ENCODE measurements around the gene TRIM71. TPM values are rescaled to one million over a fixed set of nuclear protein-coding genes. Genes with fewer than 3 reads are reported as not detected.

Gene TRIM71
- total RNA-seq, 1 experiment from 2014 or later: 0.17 TPM

DNA sequence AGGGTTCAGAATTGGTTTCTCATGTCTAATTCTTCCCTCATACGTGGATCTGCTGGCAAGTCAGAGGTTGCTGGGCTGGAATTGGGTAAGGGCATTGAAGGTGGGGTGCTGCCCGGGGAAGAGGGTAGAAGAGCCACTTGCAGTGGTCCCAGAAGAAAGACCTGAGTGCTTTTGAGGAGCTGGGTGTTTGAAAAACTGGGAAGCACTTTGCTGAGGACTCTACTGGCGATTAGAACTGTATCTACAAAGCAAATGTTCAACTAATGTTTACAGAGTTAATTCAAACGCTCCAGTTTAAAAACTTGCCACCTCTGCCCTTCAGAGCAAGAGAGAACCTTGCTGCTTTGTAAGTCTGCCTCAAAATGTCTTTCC lies 21.9 kb downstream of the TRIM71 start:
- BruUV-seq (replicated peaks): no TSS peak
- intact Hi-C loops (cut with micrococcal nuclease): no loop called here
- Histone ChIP-seq H3K27ac (ENCODE audit: low read depth, low read length) (no peak overlapping the region), H3K9ac (ENCODE audit: low read length) (no peak overlapping the region), H3K4me2 (ENCODE audit: low read length) (no peak overlapping the region), H3K9me3 (ENCODE audit: control insufficient read depth in 1 of 2, insufficient read depth in 1 of 2, low read depth in 1 of 2, low read length in 2 of 2) (no peaks in the 10 kb centered on the region), H3K9me2 (ENCODE audit: insufficient read depth) (no peaks in the 10 kb centered on the region), H2AFZ (ENCODE audit: low read depth, low read length, poor library complexity, severe bottlenecking) (no peak overlapping the region), H3K36me3 (ENCODE audit: control insufficient read depth in 1 of 2, insufficient read depth in 2 of 2, low read length in 2 of 2) (no peaks in the 10 kb centered on the region), H4K20me1 (ENCODE audit: insufficient read depth) (no peaks in the 10 kb centered on the region), H3K4me1 (ENCODE audit: control insufficient read depth in 1 of 2, insufficient read depth in 2 of 2, low read length in 2 of 2) (no peaks in the 10 kb centered on the region), H3K79me2 (ENCODE audit: insufficient read depth, low read length) (no peaks in the 10 kb centered on the region), H3K27me3 (ENCODE audit: insufficient read depth, low read length) (peaks cover 17% of the 10 kb centered on the region), H3K4me3 (replicated peaks in 1 of 2; ENCODE audit: low read depth in 1 of 2, low read length in 2 of 2) (no peak overlapping the region)
- CTCF ChIA-PET: no interaction called here
- DNase-seq (ENCODE audit: low read depth, low spot score) (no peak), ATAC-seq (no peak)
- RAD21 ChIA-PET (ENCODE audit: low non-redundant PET in 1 of 2, low total read pairs in 2 of 2, uncharacterized antibody in 2 of 2, unreplicated experiment in 2 of 2): no interaction called here
- POLR2A ChIA-PET: no interaction called here
- TF ChIP-seq POLR2AphosphoS5 (IDR thresholded peaks at IDR 0.05; ENCODE audit: low read depth, low read length) (no peak), EZH2phosphoT487 (IDR thresholded peaks at IDR 0.05; ENCODE audit: borderline replicate concordance) (no peak), POLR2A (IDR thresholded peaks at IDR 0.05; ENCODE audit: borderline replicate concordance, extremely low read depth, insufficient read depth, insufficient read length) (no peak), ELF1 (IDR thresholded peaks at IDR 0.05; ENCODE audit: borderline replicate concordance, low read depth) (no peak), EZH2 (IDR thresholded peaks at IDR 0.05) (no peak), TCF7L2 (IDR thresholded peaks at IDR 0.05; ENCODE audit: borderline replicate concordance, extremely low read depth, insufficient read depth, insufficient read length) (no peak), YY1 (IDR thresholded peaks at IDR 0.05; ENCODE audit: extremely low read depth, insufficient replicate concordance, low read depth, low read length) (no peak), EGR1 (IDR thresholded peaks at IDR 0.05; ENCODE audit: low read depth) (no peak), SP1 (IDR thresholded peaks at IDR 0.05; ENCODE audit: low read depth) (no peak), ZFX (IDR thresholded peaks at IDR 0.05) (no peak), FOSL1 (IDR thresholded peaks at IDR 0.05; ENCODE audit: low read depth) (no peak)
- TF ChIP-seq, protein P1, sequence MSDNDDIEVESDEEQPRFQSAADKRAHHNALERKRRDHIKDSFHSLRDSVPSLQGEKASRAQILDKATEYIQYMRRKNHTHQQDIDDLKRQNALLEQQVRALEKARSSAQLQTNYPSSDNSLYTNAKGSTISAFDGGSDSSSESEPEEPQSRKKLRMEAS (IDR thresholded peaks at IDR 0.05): no peak

Measured in HCT116 (cell line).